LoVo (cell line): ENCODE results near the gene ATP5MC3.

Source experiments
- DNase-seq: peaks from one replicate; pipeline ENCODE4 v3.0.0-alpha.2; 2016; ENCODE audit warnings: low spot score

The ATP5MC3 gene

GRCh38 chr2:175167792-175168563 lies 13.5 kb downstream of the ATP5MC3 start, which contains the start of gene ATF2:
Gene ATF2 (minus strand): TSS chr2:175168203. CDS start chr2:175136443, 31,760 bp downstream.
- DNase-seq: peak; percentile 98

- DNase-seq: no peak
These were observed 14.3 kb downstream of the ATP5MC3 start for GRCh38 chr2:175167076-175167791.

GRCh38 chr2:175166216-175166824 lies 15.2 kb downstream of the ATP5MC3 start:
- no peak for DNase-seq

- no peak for DNase-seq
These were observed 17.3 kb downstream of the ATP5MC3 start for GRCh38 chr2:175164235-175164634.

- no peak for DNase-seq
These were observed 22.6 kb downstream of the ATP5MC3 start for GRCh38 chr2:175158894-175159293.

- peak; percentile 38 for DNase-seq
These were observed 25.0 kb downstream of the ATP5MC3 start for GRCh38 chr2:175156534-175156933.

GRCh38 chr2:175154661-175155082 lies 26.8 kb downstream of the ATP5MC3 start:
- peak; percentile 14 for DNase-seq

- no peak for DNase-seq
These were observed 29.3 kb downstream of the ATP5MC3 start for GRCh38 chr2:175152242-175152641.

- DNase-seq: no peak
These were observed 29.7 kb downstream of the ATP5MC3 start for GRCh38 chr2:175151791-175152190.

GRCh38 chr2:175147186-175147585 lies 34.3 kb downstream of the ATP5MC3 start:
- DNase-seq: no peak

GRCh38 chr2:175143678-175144077 lies 37.8 kb downstream of the ATP5MC3 start:
- no peak for DNase-seq

GRCh38 chr2:175143191-175143590 lies 38.3 kb downstream of the ATP5MC3 start:
- DNase-seq: no peak

GRCh38 chr2:175140332-175140731 lies 41.2 kb downstream of the ATP5MC3 start:
- no peak for DNase-seq

- no peak for DNase-seq
These were observed 43.7 kb downstream of the ATP5MC3 start for GRCh38 chr2:175137793-175138192.

- DNase-seq: no peak
These were observed 44.9 kb downstream of the ATP5MC3 start for GRCh38 chr2:175136334-175137215.

GRCh38 chr2:175135862-175136261 lies 45.6 kb downstream of the ATP5MC3 start:
- no peak for DNase-seq

GRCh38 chr2:175135177-175135576 lies 46.3 kb downstream of the ATP5MC3 start:
- no peak for DNase-seq

- no peak for DNase-seq
These were observed 50.3 kb downstream of the ATP5MC3 start for GRCh38 chr2:175131252-175131651.

- no peak for DNase-seq
These were observed 54.8 kb downstream of the ATP5MC3 start for GRCh38 chr2:175126661-175127060.
